ENCODE results near the gene ABHD14A. TPM values are rescaled to one million over a fixed set of nuclear protein-coding genes. Genes with fewer than 3 reads are reported as not detected.
A peak's percentile ranks its signal among the peaks of the same experiment; 100 is the strongest.

Gene ABHD14A
- total RNA-seq, 1 donor from 2014 or later: 14.8 TPM

- Mint-ChIP-seq H3K36me3 (ENCODE audit: low read depth) (no peaks in the 10 kb centered on the region), H3K27ac (ENCODE audit: unreplicated experiment) (no peak overlapping the region), H3K4me1 (peaks cover 15% of the 10 kb centered on the region), H3K27me3 (ENCODE audit: low read depth) (peaks cover 33% of the 10 kb centered on the region), H3K9me3 (no peaks in the 10 kb centered on the region), H3K4me3 (no peak overlapping the region)
- DNase-seq (ENCODE audit: low read depth, low spot score): no peak
- no peak for TF ChIP-seq CTCF (conservative IDR thresholded peaks at IDR 0.05)
Measured at GRCh38 chr3:51950899-51951298, 24.0 kb upstream of the ABHD14A start.

- H3K4me1 Mint-ChIP-seq: peaks cover 18% of the 10 kb centered on the region
- no peak overlapping the region for H3K27ac Mint-ChIP-seq (ENCODE audit: unreplicated experiment)
- H3K9me3 Mint-ChIP-seq: no peaks in the 10 kb centered on the region
- H3K4me3 Mint-ChIP-seq: no peak overlapping the region
- peaks cover 4% of the 10 kb centered on the region for H3K36me3 Mint-ChIP-seq (ENCODE audit: low read depth)
- no peak for TF ChIP-seq CTCF (conservative IDR thresholded peaks at IDR 0.05)
- DNase-seq (ENCODE audit: low read depth, low spot score): no peak
- H3K27me3 Mint-ChIP-seq (ENCODE audit: low read depth): peaks cover 37% of the 10 kb centered on the region
Measured at GRCh38 chr3:51953445-51953844, 21.4 kb upstream of the ABHD14A start.

- Mint-ChIP-seq H3K9me3 (no peaks in the 10 kb centered on the region), H3K27ac (ENCODE audit: unreplicated experiment) (no peak overlapping the region), H3K27me3 (ENCODE audit: low read depth) (peaks cover 37% of the 10 kb centered on the region), H3K36me3 (ENCODE audit: low read depth) (peaks cover 4% of the 10 kb centered on the region), H3K4me3 (peak overlapping the region; percentile 35), H3K4me1 (peaks cover 18% of the 10 kb centered on the region)
- no peak for DNase-seq (ENCODE audit: low read depth, low spot score)
- TF ChIP-seq CTCF (conservative IDR thresholded peaks at IDR 0.05): no peak
Measured at GRCh38 chr3:51954105-51954504, 20.8 kb upstream of the ABHD14A start.

GRCh38 chr3:51954713-51955112, 20.2 kb upstream of the ABHD14A start:
- DNase-seq (ENCODE audit: low read depth, low spot score): no peak
- TF ChIP-seq CTCF (conservative IDR thresholded peaks at IDR 0.05): no peak
- peaks cover 37% of the 10 kb centered on the region for H3K27me3 Mint-ChIP-seq (ENCODE audit: low read depth)
- H3K9me3 Mint-ChIP-seq: no peaks in the 10 kb centered on the region
- peaks cover 4% of the 10 kb centered on the region for H3K36me3 Mint-ChIP-seq (ENCODE audit: low read depth)
- peak overlapping the region; percentile 35 for H3K4me3 Mint-ChIP-seq
- H3K4me1 Mint-ChIP-seq: peaks cover 18% of the 10 kb centered on the region
- H3K27ac Mint-ChIP-seq (ENCODE audit: unreplicated experiment): no peak overlapping the region

GRCh38 chr3:51955175-51955892, 19.5 kb upstream of the ABHD14A start, which contains the start of gene GPR62:
Gene GPR62, plus strand, starts transcription at chr3:51955381. Its CDS starts 272 bp downstream, at chr3:51955653.
- no peak for DNase-seq (ENCODE audit: low read depth, low spot score)
- no peak within 1 kb of the TSS for H3K27ac Mint-ChIP-seq (ENCODE audit: unreplicated experiment)
- TF ChIP-seq CTCF (conservative IDR thresholded peaks at IDR 0.05): no peak
- peaks cover 18% of the 10 kb centered on the region for H3K4me1 Mint-ChIP-seq
- peak within 1 kb of the TSS; percentile 35 for H3K4me3 Mint-ChIP-seq
- no peaks in the 10 kb centered on the region for H3K9me3 Mint-ChIP-seq
- peaks cover 4% of the 10 kb centered on the region for H3K36me3 Mint-ChIP-seq (ENCODE audit: low read depth)
- peaks cover 37% of the 10 kb centered on the region for H3K27me3 Mint-ChIP-seq (ENCODE audit: low read depth)
